IPS-15b (cell line): ENCODE measurements around the gene FIZ1.
A peak's percentile ranks its signal among the peaks of the same experiment; 100 is the strongest.
"Not testable (repeated sequence)": the region's sequence is repeated elsewhere in the genome, so short reads cannot be mapped to it uniquely, and the experiment has no call there.

Source experiments
- H3K27me3 ChIP-seq: one replicate; pipeline ENCODE4 v1.6.1; 2013; ENCODE audit warnings: low read length; ENCODE audit not compliant: control insufficient read depth, insufficient read depth
- H3K36me3 ChIP-seq: one replicate; pipeline ENCODE4 v1.6.1; 2013; ENCODE audit warnings: low read length; ENCODE audit not compliant: control insufficient read depth, insufficient read depth
- H3K4me1 ChIP-seq: one replicate; pipeline ENCODE4 v1.6.1; 2013; ENCODE audit warnings: mild to moderate bottlenecking, low read length; ENCODE audit not compliant: control insufficient read depth, insufficient read depth
- H3K4me3 ChIP-seq: one replicate; pipeline ENCODE4 v1.5.1; 2013; ENCODE audit warnings: low read depth, low read length
- H3K9ac ChIP-seq: one replicate; pipeline ENCODE4 v1.6.1; 2013; ENCODE audit warnings: low read depth, mild to moderate bottlenecking, low read length
- H3K9me3 ChIP-seq: one replicate; pipeline ENCODE4 v1.6.1; 2013; ENCODE audit warnings: mild to moderate bottlenecking, low read length; ENCODE audit not compliant: control insufficient read depth, insufficient read depth

The FIZ1 gene

GRCh38 chr19:55584871-55585270, 14.4 kb downstream of the FIZ1 start:
- peaks cover 5% of the 10 kb centered on the region for H3K4me1 ChIP-seq
- no peaks in the 10 kb centered on the region for H3K36me3 ChIP-seq
- H3K9ac ChIP-seq: no peak overlapping the region
- H3K27me3 ChIP-seq: no peaks in the 10 kb centered on the region
- no peaks in the 10 kb centered on the region for H3K9me3 ChIP-seq
- H3K4me3 ChIP-seq: no peak overlapping the region

DNA sequence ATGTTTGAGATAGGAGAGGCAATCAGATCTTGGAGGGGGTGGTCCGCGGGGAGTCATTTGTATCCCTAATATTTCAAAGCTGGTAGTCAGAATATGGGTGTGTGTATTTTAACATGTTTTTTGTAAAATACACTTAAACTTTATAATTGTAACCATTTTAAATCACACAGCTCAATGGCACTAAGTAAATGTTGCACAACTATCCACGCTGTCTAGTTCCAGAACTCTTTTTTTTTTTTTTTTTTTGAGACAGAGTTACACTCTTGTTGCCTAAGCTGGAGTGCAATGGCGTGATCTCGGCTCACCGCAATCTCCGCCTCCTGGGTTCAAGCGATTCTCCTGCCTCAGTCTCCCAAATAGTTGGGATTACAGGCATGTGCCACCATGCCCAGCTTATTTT, 15.4 kb downstream of the FIZ1 start:
- not testable (repeated sequence) for H3K9ac ChIP-seq, H3K27me3 ChIP-seq, H3K4me3 ChIP-seq, H3K9me3 ChIP-seq, H3K36me3 ChIP-seq, H3K4me1 ChIP-seq

DNA sequence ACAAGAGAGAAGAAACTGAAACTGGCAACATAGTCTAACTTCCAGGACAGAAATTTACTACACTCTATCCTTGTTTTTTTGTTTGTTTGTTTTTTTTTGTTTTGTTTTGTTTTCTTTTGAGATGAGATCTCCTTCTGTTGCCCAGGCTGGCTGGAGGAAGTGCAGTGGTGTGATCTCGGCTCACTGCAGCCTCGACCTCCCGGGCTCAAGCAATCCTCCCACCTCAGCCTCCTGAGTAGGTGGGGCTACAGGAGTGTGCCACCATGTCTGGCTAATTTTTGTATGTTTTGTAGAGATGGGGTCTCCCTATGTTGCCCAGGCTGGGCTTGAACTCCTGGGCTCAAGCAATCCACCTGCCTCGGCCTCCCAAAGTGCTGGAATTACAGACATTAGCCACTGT, 17.0 kb downstream of the FIZ1 start:
- H3K9me3 ChIP-seq, H3K4me3 ChIP-seq, H3K4me1 ChIP-seq, H3K9ac ChIP-seq, H3K27me3 ChIP-seq: not testable (repeated sequence)
- peaks cover 11% of the 10 kb centered on the region for H3K36me3 ChIP-seq

DNA sequence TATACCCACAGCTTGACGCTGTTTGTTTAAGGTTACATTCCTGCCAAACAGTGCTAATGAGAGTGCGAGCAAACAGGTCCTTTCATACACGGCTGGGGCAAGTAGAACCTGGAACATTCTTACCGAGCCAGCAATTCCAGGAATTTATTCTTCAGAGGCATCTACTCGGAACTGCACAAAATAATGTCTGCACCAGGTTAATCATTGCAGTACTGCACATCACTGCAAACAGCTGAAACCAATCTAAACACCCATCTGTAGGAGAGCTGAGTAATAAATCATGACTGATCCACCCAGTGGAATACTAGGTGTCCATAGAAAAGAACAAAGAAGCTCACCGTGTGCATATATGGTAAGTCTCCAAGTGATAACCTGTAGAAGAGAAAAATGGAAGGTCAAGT, 17.5 kb downstream of the FIZ1 start:
- Histone ChIP-seq H3K9ac (no peak overlapping the region), H3K4me1 (peaks cover 7% of the 10 kb centered on the region), H3K27me3 (no peaks in the 10 kb centered on the region), H3K9me3 (no peaks in the 10 kb centered on the region), H3K4me3 (no peak overlapping the region), H3K36me3 (peaks cover 16% of the 10 kb centered on the region)

DNA sequence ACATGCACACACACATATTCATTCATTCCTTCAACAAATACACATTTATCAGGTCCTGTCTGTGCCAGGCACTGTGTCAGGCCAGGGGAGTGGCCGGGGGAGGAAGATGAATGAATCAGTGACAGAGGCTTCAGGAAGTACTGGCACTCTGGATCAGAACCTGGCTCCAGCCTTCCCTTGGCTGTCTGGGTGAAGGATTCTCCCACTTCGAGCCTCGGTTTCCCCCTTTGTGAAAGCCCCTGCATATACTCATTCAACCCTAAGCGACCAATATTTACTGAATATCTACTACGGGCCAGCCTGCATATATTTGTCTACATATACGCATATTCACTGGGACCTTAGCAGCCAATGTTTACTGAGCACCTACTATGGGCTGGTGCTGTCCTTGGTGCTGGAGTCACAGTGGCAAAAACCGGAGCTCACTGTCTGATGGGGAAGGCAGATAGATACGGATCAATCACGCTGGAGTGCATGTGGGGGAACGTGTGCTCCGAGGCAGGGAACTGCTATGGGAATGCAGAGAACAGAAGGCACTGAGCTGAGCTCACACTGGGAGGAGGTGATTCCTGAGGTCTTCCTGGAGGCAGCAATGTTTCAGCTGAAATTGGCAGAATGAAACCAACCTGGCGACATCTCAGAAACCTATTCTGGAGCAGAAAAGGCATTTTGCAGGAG, 18.0 kb downstream of the FIZ1 start:
- Histone ChIP-seq H3K9ac (no peak overlapping the region), H3K36me3 (peaks cover 17% of the 10 kb centered on the region), H3K4me3 (peak overlapping the region; percentile 64), H3K4me1 (peaks cover 5% of the 10 kb centered on the region), H3K9me3 (no peaks in the 10 kb centered on the region), H3K27me3 (no peaks in the 10 kb centered on the region)

DNA sequence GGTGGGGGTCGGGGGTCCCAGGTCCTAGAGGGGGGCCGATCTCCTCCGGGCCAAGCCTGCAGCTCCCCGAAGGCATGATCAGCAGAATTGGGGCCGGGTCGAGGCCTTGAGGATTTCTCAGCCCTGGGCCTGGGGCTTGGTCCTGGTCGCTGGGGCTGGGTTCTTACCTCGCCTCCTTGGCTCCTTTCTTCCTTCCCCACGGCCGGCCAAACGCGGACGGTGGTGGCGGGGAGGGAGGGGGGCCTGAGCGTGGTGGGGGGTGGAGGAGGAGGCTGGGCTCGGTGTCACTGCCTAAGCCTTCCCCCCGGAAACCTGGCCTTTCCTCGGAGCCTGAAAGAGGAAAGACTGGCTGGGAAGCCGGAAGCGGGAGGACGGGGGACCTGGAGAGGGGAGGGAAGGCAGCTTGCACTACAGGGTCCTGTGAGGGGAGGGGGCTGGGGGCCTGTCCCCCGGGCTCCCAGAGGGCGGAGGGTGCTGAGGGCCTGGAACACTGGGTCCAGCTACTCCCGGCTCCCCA, 18.6 kb downstream of the FIZ1 start, which contains the start of gene ZNF579:
Gene ZNF579, minus strand, starts transcription at position 221 of the 517 bp plus-strand sequence. CDS start 1,209 bp downstream, outside the sequence.
- no peaks in the 10 kb centered on the region for H3K27me3 ChIP-seq
- peak within 1 kb of the TSS; percentile 79 for H3K9ac ChIP-seq
- peaks cover 5% of the 10 kb centered on the region for H3K4me1 ChIP-seq
- no peaks in the 10 kb centered on the region for H3K9me3 ChIP-seq
- H3K4me3 ChIP-seq: peak within 1 kb of the TSS; percentile 86
- peaks cover 21% of the 10 kb centered on the region for H3K36me3 ChIP-seq

DNA sequence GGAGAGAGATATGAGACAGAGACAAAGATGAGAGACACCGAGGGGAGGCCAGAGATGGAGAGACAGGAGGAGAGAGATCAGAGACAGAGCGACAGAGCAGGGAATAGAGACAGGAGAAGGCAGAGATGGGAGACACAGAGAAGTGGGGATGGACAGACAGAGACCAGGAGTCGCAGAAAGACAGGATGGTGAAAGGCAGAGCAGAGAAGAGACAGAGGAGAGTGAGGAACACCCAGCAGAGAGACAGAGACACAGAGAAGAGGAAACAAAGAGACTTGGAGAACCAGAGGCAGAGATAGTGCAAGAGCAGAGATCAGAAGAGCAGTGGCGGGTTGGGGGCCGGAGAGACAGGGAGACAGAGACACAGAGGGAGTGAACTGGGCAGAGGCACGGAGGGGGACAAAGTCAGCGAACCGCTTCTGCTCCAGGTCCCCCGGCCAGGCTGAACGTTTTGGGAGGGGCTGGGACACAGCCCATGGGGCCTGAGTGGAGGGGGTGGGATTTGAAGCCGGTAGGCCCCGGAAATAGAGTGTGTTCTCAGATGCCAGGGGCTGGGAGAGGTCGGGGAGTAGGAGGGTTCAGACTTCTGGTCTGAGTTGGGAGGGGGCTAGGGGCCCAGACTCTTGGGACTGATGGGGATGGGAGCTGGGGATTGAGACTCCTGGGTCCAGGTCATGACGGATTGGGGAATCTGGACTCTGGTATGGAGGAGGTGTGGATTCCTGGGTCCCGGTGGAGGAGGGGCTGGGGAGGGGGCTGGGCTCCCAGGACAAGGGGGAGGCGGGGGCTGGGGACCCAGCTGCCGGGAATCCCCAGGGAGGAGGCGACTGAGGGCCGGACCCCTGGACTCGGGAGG, 19.3 kb downstream of the FIZ1 start:
- Histone ChIP-seq H3K36me3 (peaks cover 21% of the 10 kb centered on the region), H3K27me3 (no peaks in the 10 kb centered on the region), H3K9me3 (no peaks in the 10 kb centered on the region), H3K9ac (peak overlapping the region; percentile 79), H3K4me3 (peak overlapping the region; percentile 86), H3K4me1 (peaks cover 5% of the 10 kb centered on the region)

DNA sequence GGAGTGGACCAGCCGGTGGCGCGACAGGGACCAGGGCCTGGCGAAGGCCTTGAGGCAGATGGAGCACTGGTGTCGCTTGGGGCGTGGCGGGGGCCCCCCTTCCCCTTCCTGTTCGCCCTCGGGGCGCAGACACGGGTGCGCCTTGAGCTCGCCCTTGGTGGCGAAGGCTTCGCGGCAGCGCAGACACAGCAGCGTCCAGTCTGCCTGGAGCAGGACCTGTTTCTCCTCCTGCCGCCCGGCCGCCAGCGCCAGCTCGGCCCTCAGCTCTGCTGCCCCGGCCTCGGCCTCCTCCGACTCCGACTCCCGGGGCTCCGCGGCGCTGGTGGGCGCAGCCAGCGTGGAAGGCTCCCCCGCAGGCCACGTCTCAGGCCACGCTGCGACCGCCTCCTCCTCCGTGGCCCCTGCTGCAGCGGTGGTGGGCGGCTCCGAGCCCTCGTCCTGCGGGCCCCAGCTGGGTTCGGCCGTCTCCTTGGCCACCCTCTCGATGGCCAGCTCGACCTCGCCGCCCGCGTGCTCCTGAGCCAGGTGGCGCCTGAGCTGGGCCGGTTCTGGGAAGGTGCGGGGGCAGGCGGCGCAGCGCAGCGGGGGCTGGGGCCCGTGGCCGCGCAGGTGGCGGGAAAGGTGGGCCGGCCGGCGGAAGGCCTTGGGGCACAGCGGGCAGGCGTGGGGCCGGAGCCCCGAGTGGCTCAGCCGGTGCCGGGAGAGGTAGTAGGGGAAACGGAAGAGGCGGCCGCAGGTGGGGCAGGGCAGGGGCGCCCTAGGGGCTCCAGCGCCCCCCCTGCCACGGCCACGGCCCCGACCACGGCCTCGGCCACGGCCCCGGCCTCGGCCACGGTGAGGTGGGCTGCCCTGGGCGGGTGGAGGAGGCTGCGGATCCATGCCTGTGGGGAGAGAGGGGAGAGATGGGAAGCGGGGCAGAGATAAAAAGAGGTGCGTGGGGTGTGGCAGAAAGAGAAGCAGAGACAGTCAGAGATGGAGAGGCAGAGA, 20.3 kb downstream of the FIZ1 start:
- peaks cover 21% of the 10 kb centered on the region for H3K36me3 ChIP-seq
- H3K4me1 ChIP-seq: peaks cover 5% of the 10 kb centered on the region
- H3K4me3 ChIP-seq: peak overlapping the region; percentile 86
- H3K27me3 ChIP-seq: no peaks in the 10 kb centered on the region
- no peaks in the 10 kb centered on the region for H3K9me3 ChIP-seq
- H3K9ac ChIP-seq: peak overlapping the region; percentile 79

- H3K9me3 ChIP-seq: no peaks in the 10 kb centered on the region
- peaks cover 5% of the 10 kb centered on the region for H3K4me1 ChIP-seq
- H3K4me3 ChIP-seq: no peak overlapping the region
- peaks cover 21% of the 10 kb centered on the region for H3K36me3 ChIP-seq
- no peaks in the 10 kb centered on the region for H3K27me3 ChIP-seq
- no peak overlapping the region for H3K9ac ChIP-seq
Observed at GRCh38 chr19:55578031-55578760, 21.1 kb downstream of the FIZ1 start.

DNA sequence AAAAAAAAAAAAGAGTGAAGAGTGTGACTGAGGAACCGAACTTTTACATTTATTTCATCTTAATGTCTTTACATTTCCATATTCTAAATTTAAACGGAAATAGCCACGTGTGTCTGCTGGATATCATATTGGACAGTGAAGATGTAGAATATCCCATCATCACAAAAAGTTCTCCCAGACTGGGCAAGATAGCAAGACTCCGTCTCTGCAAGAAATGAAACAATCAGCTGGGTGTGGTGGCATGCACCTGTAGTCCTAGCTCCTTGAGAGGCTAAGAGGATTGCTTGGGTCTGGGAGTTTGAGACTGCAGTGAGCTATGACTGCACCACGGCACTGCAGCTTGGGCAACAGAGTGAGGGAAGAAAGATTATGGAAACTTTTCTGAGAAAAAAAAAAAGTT, 22.6 kb downstream of the FIZ1 start:
- no peak overlapping the region for H3K4me3 ChIP-seq
- H3K4me1 ChIP-seq: peaks cover 5% of the 10 kb centered on the region
- no peak overlapping the region for H3K9ac ChIP-seq
- no peaks in the 10 kb centered on the region for H3K9me3 ChIP-seq
- H3K27me3 ChIP-seq: no peaks in the 10 kb centered on the region
- peaks cover 21% of the 10 kb centered on the region for H3K36me3 ChIP-seq

DNA sequence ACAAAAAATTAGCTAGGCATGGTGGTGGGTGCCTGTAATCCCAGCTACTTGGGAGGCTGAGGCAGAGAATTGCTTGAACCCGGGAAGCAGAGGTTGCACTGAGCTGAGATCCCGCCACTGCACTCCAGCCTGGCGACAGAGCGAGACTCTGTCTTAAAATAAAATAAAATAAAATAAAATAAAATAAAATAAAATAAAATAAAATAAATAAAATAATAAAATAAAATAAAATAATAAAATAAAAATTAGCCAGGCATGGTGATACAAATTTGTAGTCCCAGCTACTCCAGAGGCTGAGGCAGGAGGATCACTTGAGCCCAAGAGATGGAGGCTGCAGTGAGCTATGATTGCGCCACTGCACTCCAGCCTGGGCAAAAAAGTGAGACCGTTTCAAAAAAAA, 25.4 kb downstream of the FIZ1 start:
- not testable (repeated sequence) for H3K4me3 ChIP-seq, H3K4me1 ChIP-seq, H3K9ac ChIP-seq

More for the DNA sequence above, 25.4 kb downstream of the FIZ1 start:
- peaks cover 17% of the 10 kb centered on the region for H3K36me3 ChIP-seq
- not testable (repeated sequence) for H3K27me3 ChIP-seq, H3K9me3 ChIP-seq
